Progenitor cell of endocrine pancreas (in vitro differentiated cells): ENCODE data around the gene P2RY6. TPM values are rescaled to one million over a fixed set of nuclear protein-coding genes. Genes with fewer than 3 reads are reported as not detected.

Experiments
- DNase-seq: peaks from one replicate; pipeline ENCODE4 v3.0.0; 2021; ENCODE audit warnings: low spot score; ENCODE audit not compliant: unreplicated experiment
- H3K27ac Mint-ChIP-seq: 2 replicates; pipeline ENCODE4 v1.8.0; 2021; ENCODE audit warnings: mild to moderate bottlenecking, moderate library complexity, mixed read lengths
- H3K27me3 Mint-ChIP-seq: 2 replicates; pipeline ENCODE4 v1.8.0; 2021; ENCODE audit warnings: mixed read lengths
- H3K36me3 Mint-ChIP-seq: 2 replicates; pipeline ENCODE4 v1.8.0; 2022; ENCODE audit warnings: mixed read lengths; ENCODE audit not compliant: insufficient read depth
- H3K4me1 Mint-ChIP-seq: 2 replicates; pipeline ENCODE4 v1.8.0; 2021; ENCODE audit warnings: low read depth, mixed read lengths
- H3K4me3 Mint-ChIP-seq: 2 replicates; pipeline ENCODE4 v1.8.0; 2021; ENCODE audit warnings: low read depth, mild to moderate bottlenecking, moderate library complexity, mixed read lengths
- H3K9me3 Mint-ChIP-seq: 2 replicates; pipeline ENCODE4 v1.8.0; 2021; ENCODE audit warnings: low read depth, mixed read lengths
- total RNA-seq: library from RNA; stranded (reverse); gene quantifications from 2 replicates; pipeline ENCODE4 v1.2.1, GENCODE V29; 2021
- TF ChIP-seq, protein P1 (sequence below): fragments of 200-600 bp; sonication (generic); IDR thresholded peaks from one replicate; pipeline ENCODE4 v1.5.0; 2021; ENCODE audit warnings: antibody characterized with exemption, mild to moderate bottlenecking; ENCODE audit not compliant: unreplicated experiment

Gene P2RY6
- total RNA-seq, 1 donor from 2014 or later = 0.14 TPM

DNA sequence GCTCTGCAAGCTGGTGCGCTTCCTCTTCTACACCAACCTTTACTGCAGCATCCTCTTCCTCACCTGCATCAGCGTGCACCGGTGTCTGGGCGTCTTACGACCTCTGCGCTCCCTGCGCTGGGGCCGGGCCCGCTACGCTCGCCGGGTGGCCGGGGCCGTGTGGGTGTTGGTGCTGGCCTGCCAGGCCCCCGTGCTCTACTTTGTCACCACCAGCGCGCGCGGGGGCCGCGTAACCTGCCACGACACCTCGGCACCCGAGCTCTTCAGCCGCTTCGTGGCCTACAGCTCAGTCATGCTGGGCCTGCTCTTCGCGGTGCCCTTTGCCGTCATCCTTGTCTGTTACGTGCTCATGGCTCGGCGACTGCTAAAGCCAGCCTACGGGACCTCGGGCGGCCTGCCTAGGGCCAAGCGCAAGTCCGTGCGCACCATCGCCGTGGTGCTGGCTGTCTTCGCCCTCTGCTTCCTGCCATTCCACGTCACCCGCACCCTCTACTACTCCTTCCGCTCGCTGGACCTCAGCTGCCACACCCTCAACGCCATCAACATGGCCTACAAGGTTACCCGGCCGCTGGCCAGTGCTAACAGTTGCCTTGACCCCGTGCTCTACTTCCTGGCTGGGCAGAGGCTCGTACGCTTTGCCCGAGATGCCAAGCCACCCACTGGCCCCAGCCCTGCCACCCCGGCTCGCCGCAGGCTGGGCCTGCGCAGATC, 37.5 kb upstream of the P2RY6 start:
- Mint-ChIP-seq H3K27me3 (peaks cover 10% of the 10 kb centered on the region), H3K36me3 (no peaks in the 10 kb centered on the region), H3K4me1 (no peaks in the 10 kb centered on the region), H3K27ac (no peak overlapping the region), H3K4me3 (no peak overlapping the region), H3K9me3 (no peaks in the 10 kb centered on the region)
- TF ChIP-seq, protein P1, sequence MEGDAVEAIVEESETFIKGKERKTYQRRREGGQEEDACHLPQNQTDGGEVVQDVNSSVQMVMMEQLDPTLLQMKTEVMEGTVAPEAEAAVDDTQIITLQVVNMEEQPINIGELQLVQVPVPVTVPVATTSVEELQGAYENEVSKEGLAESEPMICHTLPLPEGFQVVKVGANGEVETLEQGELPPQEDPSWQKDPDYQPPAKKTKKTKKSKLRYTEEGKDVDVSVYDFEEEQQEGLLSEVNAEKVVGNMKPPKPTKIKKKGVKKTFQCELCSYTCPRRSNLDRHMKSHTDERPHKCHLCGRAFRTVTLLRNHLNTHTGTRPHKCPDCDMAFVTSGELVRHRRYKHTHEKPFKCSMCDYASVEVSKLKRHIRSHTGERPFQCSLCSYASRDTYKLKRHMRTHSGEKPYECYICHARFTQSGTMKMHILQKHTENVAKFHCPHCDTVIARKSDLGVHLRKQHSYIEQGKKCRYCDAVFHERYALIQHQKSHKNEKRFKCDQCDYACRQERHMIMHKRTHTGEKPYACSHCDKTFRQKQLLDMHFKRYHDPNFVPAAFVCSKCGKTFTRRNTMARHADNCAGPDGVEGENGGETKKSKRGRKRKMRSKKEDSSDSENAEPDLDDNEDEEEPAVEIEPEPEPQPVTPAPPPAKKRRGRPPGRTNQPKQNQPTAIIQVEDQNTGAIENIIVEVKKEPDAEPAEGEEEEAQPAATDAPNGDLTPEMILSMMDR = no peak
- no peak for DNase-seq

DNA sequence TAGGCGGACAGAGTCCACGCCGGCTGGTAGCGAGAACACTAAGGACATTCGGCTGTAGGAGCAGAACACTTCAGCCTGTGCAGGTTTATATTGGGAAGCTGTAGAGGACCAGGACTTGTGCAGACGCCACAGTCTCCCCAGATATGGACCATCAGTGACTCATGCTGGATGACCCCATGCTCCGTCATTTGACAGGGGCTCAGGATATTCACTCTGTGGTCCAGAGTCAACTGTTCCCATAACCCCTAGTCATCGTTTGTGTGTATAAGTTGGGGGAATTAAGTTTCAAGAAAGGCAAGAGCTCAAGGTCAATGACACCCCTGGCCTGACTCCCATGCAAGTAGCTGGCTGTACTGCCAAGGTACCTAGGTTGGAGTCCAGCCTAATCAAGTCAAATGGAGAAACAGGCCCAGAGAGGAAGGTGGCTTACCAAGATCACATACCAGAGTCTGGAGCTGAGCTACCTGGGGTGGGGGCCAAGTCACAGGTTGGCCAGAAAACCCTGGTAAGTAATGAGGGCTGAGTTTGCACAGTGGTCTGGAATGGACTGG, 36.8 kb upstream of the P2RY6 start:
- Mint-ChIP-seq H3K4me1 (no peaks in the 10 kb centered on the region), H3K27ac (no peak overlapping the region), H3K27me3 (peaks cover 7% of the 10 kb centered on the region), H3K36me3 (no peaks in the 10 kb centered on the region), H3K9me3 (no peaks in the 10 kb centered on the region), H3K4me3 (no peak overlapping the region)
- DNase-seq = no peak
- TF ChIP-seq, protein P1 = no peak

DNA sequence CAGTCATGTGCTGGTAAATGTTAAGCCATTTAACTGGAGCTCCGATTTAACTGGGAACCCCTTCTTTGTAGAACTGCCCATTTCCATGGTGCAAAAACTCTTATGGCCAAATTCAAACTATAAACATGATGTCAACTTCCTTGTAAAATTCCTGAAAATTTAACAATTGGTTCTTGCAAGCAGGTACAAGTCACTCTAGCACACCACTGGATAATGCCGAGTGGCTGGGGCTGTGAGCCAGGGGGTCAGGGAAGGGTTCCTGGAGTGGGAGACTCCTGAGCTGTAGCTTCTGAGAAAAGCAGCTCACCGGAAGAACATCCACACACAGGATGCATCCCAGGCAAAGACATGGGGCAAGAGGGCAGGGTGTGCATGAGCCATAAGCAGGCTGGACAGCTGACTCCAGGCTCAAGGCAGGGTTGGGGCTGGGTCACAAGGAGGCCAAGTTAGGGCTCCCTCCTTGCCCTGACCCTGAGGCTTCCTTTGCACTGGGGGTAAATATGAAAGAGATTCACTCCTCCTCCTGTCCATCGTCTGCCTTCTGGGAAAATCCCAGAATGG, 35.9 kb upstream of the P2RY6 start:
- no peak overlapping the region for H3K4me3 Mint-ChIP-seq
- DNase-seq = no peak
- peaks cover 4% of the 10 kb centered on the region for H3K27me3 Mint-ChIP-seq
- no peaks in the 10 kb centered on the region for H3K9me3 Mint-ChIP-seq
- TF ChIP-seq, protein P1 = no peak
- H3K36me3 Mint-ChIP-seq = no peaks in the 10 kb centered on the region
- H3K27ac Mint-ChIP-seq = no peak overlapping the region
- no peaks in the 10 kb centered on the region for H3K4me1 Mint-ChIP-seq

DNA sequence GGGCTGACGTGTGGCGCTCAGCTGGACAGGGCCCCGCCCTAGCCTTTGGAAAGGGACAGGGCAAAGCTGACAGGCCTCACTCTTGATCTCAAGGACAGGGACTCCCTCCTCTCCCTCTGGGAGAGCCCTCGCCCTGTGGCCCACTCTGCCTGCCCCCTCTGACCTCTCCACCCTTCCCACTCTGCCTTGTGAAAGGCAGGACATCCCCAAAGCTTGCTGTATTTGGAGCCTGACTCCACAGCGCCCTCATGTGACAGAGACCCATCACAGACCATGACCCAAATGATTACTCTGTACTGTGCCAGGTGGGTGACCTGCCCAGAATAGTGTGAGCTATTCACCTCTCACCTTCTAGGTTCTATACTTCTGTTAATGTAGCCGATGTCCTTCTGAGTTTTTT, 35.3 kb upstream of the P2RY6 start:
- Mint-ChIP-seq H3K4me1 (no peaks in the 10 kb centered on the region), H3K27ac (no peak overlapping the region), H3K27me3 (peaks cover 4% of the 10 kb centered on the region), H3K36me3 (no peaks in the 10 kb centered on the region), H3K4me3 (no peak overlapping the region), H3K9me3 (no peaks in the 10 kb centered on the region)
- TF ChIP-seq, protein P1 = peak; percentile 57
- no peak for DNase-seq

DNA sequence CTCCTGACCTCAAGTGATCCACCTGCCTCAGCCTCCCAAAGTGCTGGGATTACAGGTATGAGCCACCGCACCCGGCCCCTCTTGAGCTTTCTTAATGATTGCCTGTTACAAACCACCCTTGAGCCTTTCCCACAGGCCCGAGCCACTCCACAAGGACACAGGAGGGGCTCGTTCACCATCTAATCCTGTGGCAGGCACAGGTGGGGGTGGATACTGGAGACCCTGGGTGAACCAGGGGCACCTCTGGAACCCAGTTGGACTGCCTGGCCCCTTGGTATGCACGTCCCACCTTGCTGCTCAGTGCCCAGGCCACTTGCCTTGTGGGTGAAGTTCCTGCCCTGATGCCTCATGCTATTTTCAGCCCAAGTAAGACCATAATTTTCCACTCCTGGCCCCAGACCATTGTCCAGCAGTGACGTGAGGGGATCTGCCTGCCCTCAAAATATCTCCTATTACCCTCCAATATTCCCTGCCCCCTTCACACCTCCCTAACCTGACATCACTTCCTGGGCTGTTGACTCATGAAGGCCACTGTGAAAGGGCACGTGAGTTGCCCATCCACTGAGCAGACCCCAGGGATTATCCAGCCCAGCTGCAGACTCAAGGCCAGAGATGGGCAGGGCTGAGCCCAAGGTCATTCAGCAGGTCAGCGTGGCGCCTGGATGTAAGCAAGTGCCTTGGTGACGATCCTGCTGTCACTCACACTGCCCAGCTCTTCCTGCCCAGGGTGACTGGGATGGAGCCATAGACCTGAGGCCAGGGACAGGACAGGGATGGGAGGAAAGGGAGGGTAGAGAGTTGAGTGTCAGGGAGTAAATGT, 34.5 kb upstream of the P2RY6 start:
- Mint-ChIP-seq H3K9me3 (no peaks in the 10 kb centered on the region), H3K4me3 (no peak overlapping the region), H3K27ac (no peak overlapping the region), H3K27me3 (peaks cover 5% of the 10 kb centered on the region), H3K4me1 (peaks cover 2% of the 10 kb centered on the region), H3K36me3 (no peaks in the 10 kb centered on the region)
- no peak for DNase-seq
- TF ChIP-seq, protein P1 = no peak
